ENCODE data around the gene CSPG4.
"Not testable (repeated sequence)": the region's sequence is repeated elsewhere in the genome, so short reads cannot be mapped to it uniquely, and the experiment has no call there.

Gene CSPG4

DNA sequence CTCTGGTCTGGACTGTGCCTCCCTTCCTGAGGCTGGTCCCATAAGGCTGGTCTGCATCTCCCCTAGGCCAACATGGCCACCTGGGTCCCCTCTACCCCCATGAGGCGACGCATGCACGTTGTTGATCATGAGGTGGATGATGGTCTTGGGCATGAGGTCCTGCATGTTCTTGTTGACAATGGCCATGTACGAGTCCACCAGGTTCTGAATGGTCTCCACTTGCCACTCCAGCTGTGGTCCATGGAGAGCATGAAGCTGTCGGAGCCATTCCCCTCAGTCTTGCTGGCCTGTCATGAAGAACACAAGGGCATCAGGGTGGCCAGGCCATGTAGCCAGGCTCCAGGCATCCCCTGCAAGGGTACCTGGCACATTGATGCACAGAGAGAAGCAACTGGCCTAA is 27.1 kb upstream of the CSPG4 start:
- peak; percentile 39 for DNase-seq

DNA sequence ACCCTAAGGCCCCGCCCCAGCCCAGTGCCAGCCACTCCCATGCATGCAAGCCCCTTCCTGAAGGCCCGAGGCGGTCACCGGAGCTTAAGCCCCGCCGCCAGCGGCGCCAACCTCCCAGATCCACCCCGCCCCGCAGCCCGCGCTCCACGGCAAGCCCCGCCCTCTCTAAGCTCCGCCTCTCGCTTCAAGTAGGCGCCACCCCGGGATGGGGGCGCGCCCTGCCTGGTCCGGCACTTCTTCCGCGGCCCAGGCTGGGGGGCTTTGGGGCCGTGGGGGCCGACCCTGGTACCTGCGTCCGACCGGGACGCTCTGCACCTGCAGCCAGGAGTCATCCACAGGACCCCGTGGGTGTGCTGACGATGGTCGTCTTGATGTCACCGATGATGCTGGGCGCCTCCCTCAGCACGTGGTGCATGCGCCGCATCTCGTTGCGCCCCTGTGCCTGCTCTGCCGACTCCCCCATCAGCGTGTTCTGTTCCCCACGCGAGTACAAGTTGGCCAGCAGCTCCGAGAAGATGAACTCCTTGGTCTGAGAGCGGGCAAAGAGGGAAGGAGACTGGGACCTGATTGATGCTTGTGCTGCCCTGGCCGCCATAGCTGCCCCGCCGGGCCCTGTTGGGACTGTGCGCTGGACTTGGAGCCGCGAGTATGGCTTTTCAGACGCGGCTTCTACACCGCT is 26.1 kb upstream of the CSPG4 start:
- DNase-seq, result peak; percentile 93

DNA sequence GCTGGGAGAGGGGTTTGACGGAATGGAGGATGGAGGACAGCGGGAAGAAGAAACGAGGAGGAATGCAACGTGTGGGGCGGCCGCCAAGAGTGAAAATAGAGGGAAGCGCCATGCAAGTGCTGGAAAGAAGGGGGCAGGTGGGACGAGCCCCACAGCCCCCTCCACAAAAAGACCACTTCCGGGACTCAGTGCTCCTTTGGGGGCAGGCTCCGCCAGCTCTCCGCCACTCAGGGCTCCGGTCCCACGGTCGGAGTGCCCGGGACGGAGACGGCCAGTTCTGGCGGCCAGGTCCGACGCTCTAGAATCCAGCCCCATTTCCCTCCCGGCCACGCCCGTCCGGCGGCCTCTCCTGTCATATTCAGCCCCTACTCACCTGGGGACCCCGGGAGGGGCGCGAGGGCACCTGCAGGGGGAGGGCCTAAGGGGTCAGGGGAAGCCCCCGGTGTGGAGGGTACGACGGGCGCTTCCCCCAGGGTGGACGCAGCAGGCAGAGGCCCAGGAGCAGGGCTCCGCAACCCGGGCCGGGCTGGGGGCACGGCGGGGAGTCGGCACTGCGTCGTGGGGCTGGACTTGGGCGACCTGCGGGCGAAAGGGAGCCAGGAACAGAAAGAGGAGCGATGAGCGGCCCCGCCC is 25.5 kb upstream of the CSPG4 start:
- peak; percentile 57 for DNase-seq

DNA sequence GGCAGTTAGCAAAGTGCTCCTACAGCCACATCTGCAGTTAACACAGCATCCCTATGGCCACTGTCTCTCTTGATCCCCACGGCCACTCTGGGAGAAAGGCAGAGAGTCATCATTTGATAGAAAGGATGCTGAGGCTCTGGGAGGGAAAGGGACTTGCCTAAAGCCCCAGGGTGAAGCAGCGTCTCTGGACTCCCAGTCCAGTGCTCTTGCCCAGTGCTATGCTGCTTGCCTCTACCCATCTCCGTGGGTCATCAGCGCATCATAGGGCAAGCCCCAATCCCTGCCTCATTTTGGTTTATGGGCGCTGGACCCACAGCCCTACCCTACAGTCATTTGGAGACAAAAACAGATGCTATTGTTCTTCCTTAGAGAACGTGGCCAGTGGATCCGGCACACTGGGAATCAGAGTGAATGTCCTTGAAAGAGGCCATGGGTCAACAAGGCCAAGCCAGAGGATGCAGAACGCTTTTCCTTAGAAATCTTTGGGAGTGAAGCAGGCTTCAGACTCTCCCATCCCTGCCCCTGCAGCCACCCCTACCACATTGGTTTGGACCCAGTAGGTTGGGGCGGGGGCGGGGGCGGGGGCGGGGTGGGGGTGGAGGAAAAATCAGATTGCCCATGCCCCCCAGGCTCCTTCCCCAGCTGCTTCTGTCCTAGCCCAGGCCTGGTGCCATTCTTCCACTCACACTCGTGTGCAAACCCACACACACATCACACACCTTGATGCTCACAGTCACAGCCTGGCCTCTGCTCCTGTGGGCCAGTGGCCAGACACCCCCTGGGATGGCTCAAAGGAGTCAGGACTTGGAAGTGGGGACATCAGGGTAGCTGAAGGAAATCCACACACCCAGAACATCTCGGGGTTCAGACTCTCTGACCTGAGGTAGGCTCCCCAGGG is 24.7 kb upstream of the CSPG4 start:
- peak; percentile 30 for DNase-seq

DNA sequence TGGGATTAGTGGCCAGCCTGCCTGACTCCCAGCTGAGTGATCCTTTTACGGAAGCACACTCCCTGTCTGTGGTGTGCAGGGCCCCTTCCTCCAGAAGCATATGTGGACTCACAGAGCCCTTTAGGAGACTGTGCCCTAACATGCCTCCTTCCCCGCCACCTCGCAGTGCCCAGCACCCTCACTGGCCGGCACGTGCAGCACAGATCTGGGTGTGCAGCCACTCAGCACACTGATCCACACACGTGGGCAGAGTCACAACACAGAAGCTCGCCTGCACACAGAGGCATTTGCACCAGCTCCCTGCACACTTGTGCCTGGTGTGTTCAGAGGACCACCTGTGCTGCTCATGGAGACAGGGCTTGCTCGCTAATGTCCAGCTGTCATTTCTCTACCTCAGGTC is 23.6 kb upstream of the CSPG4 start:
- DNase-seq, result peak; percentile 35

DNA sequence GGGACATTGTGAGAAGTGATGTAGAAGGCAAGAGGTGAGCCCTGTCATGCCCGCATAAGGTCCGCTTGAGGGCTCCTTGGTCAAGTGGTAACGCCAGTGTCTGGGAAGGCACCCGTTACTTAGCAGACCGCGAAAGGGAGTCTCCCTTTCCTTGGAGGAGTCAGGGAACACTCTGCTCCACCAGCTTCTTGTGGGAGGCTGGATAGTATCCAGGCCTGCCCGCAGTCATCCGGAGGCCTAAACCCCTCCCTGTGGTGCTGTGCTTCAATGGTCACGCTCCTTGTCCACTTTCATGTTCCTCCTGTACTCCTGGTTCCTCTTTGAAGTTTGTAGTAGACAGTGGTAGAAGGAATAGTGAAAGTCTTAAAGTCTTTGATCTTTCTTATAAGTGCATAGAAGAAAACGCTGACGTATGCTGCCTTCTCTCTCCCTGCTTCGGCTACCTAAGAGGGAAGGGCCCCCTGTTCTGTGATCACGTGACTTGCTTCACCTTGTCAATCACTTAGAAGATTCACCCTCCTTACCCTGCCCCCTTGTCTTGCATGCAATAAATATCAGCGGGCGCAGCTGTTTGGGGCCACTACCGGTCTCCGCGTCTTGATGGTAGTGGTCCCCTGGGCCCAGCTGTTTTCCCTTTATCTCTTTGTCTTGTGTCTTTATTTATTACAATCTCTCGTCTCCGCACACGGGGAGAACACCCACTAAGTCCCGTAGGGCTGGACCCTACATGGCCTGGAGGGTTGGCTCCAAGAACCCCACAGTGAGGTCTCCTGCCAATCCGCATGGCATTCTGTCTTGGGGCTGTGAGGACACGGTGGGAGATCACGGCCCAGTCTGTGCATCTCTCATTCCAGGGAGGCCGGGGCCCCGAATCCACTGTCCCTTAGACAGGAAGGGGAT is 22.5 kb upstream of the CSPG4 start:
- not testable (repeated sequence) for DNase-seq

DNA sequence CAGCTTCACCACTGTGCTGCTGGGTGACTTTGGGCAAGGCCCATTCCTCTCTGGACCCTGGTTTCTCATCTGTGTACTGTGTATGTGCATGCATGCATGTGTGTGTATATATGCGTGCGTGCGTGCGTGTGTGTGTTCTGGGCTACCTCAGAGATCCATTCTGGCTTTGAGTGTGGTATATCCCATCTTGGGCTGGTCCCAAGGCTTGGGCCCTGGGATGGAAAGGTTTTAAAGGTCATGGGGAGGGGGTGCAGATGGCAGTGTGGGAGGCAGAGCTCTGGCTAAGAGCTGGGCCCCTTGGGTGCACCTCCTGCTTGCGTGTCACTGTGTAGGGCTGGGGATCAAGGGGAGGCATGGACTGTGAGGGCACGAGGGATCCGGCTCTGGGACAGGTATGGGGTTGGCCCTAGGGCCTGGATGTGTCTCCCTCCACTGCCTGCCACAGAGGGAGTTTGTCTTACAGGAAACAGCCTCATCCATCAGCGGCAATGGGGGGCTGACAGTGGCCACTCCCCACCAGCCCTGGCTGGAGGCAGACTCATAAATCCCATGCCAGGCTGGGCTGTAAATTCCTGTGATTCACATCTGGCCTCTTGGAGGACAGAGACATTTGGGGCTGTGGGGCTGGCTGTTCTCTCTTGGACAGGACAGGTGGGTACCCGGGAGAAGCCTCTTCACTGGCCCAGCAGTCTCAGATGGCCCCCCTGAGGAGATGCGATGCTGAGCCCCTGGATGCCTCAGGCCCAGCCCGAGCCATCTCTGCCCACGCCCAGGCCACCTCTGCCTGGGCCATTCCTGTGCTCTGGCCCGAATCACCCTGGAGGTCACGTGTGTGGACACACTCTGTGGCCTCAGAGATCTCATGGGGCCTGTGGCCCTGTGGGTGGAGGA is 21.4 kb upstream of the CSPG4 start:
- DNase-seq, result peak; percentile 36

DNA sequence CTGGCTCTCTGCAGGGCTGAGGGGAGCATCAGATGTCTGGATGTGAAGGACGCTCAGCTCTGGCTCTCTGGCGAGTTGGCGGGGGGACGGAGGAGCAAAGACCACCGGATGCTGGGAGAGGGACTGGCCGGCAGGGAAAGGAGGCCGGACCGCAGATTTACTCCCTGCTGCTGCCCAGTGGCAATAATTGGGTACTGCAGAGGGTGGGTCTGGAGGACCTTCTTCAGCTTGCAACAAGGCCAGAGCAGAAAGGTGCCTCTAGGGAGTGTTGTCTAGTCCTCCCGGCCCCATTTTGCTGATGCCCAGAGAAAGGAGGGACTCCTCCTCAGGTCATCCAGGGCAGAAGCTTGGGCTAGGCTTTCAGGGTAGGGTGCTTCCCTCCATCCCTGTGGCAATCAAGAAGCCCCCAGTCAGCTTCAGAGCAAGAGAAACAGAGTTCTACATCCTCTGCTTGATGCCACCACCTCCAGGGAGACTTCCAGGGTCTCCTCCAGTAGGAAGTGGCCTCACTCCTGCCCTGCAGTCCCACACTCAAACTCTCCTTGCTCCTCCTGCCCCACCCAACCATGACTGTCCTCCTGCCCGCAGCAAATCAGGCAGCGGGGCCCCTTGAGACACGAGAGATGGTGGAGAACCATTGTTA is 20.3 kb upstream of the CSPG4 start:
- peak; percentile 85 for DNase-seq

DNA sequence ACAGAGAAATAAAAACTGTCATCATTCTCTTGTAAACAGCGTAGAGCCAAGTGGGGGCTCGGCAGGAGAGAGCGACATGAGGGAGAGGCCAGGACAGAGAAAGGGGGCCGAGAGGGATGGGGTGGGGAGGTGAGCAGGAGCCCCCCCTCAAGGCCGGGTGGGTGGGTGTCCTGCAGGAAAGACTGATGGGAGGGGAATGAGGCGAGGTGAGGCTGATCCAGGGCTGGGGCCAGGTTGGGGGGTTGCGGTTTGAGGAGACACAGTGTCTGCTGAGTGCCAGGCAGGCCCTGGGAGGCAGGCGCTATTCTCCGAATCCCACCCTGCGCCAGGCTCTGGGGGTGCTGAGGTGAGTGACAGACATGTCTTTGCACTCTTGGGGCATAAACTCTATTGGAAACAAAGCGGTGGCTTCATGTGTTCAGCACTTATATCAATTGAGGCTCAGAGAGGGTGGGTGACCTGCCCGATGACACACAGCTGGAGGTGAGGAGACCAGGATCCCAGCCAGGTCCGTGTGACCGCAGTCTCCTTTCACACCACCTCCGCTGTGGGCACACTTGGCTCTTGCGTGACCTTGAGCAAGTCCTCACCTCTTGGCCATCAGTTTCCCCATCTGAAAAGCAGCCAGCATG is 19.6 kb upstream of the CSPG4 start:
- peak; percentile 61 for DNase-seq

DNA sequence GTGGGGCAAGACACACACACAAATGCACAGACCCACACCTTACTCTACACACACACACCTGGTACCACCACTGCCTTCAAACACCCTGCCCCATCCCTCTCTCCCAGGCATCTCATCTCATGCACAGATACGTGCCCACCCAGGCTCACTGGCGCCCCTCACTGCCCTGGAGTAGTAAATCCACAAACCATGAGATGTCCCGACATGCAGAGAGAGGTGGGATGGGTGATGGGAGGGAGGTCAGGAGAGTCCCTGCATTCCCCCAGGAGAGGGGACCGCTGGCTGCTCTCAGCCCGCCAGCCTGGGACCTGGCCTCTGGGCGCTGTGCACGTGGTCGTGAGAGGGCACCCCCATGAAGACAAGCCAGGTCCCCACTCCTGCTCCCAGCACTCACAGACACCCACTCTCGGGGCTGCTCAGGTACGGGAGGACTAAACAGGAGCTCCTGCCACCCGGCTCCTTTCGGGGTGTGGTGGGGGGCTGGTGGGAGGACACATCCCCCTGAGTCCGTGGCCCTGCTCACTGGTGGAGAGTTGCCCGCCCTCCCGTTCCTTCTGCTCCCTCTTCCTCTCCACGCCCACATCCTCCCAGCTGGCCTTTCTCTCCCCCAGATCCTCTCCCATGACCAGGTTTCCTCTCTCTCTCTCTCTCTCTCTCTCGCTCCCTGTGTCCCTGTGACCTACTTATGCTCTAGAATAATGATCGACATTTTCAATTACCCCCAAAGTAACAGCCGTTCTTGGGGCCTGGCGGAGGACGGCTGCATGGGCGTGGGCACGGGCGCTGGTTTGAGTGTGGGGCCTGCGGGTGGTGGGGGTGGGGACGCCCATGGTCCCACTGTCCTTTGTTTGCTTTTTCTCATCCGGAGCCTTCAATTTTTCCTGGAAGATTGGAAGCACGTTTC is 18.9 kb upstream of the CSPG4 start:
- peak; percentile 68 for DNase-seq

DNA sequence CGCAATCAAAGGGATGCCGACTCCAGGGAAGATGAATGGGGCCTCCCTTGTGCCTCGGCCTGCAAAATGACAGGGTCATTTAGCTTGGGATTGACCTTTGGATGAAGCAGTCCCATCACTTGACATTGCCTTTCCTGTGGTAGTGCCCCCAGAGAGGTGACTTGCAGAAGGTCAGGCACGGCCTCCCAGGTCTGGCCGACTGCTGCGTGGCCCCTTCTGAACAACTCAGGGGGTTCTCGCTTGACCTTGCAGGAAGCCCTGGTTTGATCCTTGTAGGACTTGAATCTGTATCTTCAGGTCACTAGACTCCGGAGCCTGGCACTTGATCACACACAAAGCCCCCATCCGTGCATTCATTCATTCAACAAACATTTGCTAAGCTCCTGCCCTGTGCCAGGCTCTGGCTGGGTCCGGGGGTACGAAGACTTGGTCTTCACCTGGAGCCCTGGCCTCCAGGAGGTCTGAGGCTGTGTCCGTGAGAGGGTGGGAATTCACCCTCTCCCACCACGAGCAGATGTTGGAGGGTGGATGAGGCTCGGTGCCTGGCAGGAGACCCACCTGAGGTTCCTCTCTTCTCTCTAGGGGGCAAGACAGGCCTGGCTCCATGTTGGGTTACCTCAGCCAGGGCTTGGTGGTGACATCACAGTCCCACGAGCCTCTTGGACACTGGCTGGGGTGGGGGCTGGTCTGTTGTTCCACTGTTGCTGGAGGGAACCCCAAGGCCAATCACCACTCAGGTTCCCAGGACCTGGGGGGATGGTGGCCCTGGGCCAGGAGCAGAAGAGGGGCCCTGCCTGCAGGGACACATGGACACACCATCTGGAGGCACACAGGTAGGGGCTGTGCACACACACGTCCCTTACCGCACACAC is 18.0 kb upstream of the CSPG4 start:
- peak; percentile 33 for DNase-seq

DNA sequence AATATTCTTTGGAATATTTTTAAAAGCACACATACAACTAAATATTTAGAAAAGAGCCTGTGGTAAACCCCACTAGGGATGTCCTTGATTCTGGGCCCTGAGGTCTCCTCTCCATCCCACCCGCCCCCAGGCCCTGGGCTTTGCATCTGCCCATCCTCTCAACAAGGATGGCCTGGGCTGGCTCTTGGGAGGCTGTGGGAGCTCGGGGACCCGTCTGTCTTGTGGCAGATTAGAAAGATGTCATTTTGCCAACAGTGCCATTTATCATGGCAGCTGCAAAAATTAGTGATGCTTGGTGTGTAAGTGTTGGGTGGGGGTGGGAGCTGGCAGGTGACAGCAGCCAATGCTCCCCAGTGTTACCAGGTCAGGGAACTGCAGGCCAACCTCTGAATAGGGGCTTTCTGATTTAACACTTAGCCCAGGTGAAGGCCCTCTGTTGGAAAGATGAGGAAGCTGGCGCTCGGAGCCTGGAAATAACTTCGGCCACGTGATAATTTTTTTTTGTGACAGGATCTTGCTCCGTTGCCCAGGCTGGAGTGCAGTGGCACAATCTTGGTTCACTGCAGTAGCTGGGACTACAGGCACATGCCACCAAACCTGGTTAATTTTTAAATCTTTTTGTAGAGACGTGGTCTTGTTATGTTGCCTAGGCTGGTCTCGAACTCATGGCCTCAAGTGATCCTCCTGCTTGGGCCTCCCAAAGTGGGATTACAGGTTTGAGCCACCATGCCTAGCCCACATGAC is 16.9 kb upstream of the CSPG4 start:
- DNase-seq, result peak; percentile 28

DNA sequence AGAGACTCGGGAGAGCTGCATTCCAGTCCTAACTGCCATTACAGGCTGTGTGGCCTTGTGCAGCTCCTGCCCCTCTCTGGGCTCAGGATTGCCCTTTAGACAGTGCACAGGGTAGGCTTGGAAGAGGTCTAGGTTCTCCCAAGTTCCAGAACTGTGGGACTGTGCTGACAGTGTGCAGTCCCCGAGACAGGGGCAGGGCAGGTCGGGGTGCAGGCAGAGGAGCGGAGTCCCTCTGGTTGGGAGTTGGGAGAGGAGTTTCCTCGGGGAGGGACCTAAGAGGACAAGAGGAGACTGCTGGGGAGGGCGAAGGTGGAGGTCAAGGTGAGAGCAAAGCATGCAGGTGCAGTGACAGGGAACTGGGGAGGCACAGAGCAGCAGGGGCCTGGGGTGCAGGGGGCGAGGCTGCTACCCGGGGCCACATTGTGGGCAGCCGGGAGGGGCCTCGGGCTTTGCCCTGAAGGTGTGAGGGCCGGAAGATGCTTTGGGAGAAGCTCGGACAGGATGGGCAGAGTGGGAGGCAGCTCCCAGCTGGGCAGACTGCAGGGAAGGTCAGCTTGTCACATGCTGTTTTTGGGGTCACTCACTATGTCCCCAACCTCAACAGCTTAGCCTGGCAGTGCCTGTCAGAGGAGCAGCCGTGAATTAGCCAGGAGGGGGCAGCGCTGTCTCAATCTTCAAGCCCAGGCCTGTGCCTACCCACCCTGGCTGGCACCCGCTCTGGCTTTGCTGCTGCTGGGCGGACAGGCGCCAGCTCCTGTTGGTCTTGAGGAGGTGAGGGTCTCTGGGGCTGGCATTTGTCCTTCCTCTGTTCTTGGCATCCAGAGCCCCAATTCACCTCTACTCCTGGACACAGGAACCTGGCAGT is 15.4 kb upstream of the CSPG4 start:
- peak; percentile 73 for DNase-seq

DNA sequence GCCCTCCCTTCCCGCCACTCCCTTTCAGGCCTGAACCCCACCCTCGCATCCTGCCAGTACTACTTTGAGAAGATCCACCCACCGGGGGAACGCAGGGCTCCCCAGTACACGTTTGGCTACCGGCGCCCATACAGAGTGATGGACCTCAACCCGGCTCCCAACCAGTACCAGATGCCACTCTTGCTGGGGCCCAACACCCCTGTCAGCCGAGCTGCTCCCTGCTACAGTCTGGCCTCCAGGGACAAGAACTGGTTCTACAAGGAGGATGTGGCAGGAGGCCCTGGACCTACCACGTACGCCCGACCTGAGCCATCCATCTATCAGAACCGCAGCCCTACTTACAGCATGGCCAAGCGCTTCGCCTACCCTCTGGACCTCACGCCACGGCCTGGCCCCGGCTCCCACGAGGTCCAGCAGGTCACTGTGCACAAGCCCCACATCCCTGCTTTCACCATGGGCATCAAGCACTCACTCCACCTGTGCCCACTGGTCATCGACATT is 14.4 kb upstream of the CSPG4 start:
- peak; percentile 42 for DNase-seq

DNA sequence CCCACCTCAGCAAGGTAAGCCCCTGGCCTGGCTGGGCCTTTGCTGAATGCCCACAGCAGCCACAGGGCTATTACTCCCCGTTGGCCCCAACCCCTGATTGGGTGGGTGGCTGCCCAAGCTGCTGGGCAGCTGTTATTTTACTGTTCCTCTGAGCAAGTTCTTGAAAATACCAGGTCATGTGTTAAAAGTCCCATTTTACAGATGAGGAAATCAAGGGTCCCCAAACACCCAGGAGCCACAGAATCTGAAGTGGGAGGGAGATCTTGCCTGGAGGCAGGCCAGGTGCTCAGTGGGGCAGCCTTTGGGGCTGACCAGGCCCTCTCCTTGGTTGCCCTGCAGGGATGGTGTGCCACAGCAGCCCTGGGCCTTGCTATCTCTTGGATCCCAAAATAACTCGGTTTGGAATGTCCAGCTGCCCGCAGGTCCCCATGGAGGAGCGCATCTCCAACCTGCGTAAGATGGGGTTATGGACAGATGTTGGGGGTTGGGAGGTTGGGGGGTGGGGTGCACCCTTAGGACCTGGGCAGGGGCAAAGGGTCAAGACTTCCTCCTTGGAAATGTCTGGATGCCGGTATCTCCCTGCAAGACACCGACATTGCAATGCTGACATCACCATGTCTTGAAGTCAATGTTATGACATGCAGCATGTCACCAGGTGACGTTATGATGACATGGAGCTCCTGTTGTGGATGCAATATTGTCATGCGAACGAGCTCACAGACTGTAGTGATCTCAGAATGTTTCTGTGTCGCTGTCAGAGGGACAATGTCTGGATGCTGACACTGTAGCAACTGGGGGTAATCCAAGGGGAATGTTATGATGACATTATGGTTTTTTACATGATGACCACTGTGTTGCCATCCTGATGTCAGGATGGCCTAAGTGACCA is 13.3 kb upstream of the CSPG4 start:
- DNase-seq, result peak; percentile 42
